ENCODE results near the gene MTAP. TPM values are rescaled to one million over a fixed set of nuclear protein-coding genes. Genes with fewer than 3 reads are reported as not detected.

The MTAP gene
- total RNA-seq, 1 experiment from 2014 or later: not detected

GRCh38 chr9:21968331-21969010, 166.0 kb downstream of the MTAP start:
- TF ChIP-seq CTCF (IDR thresholded peaks at IDR 0.05; ENCODE audit: unreplicated experiment): no peak
- no peak overlapping the region for H3K27ac Mint-ChIP-seq (ENCODE audit: low read depth, unreplicated experiment)
- BruUV-seq (replicated peaks): no TSS peak
- no peaks in the 10 kb centered on the region for H3K36me3 Mint-ChIP-seq (ENCODE audit: insufficient read depth, unreplicated experiment)
- no peaks in the 10 kb centered on the region for H3K27me3 Mint-ChIP-seq (ENCODE audit: insufficient read depth, unreplicated experiment)
- no peaks in the 10 kb centered on the region for H3K4me1 Mint-ChIP-seq (ENCODE audit: insufficient read depth, unreplicated experiment)
- DNase-seq (ENCODE audit: unreplicated experiment): no peak
- ChIA-PET POLR2A (no interaction called here), CTCF (no interaction called here)
- no peak overlapping the region for H3K4me3 Mint-ChIP-seq (ENCODE audit: unreplicated experiment)
- H3K9me3 Mint-ChIP-seq (ENCODE audit: unreplicated experiment): no peaks in the 10 kb centered on the region
- intact Hi-C loops (cut with micrococcal nuclease): no loop called here

GRCh38 chr9:21969011-21969940, 166.8 kb downstream of the MTAP start:
- H3K27me3 Mint-ChIP-seq (ENCODE audit: insufficient read depth, unreplicated experiment): no peaks in the 10 kb centered on the region
- H3K9me3 Mint-ChIP-seq (ENCODE audit: unreplicated experiment): no peaks in the 10 kb centered on the region
- ChIA-PET POLR2A (no interaction called here), CTCF (no interaction called here)
- no peak overlapping the region for H3K4me3 Mint-ChIP-seq (ENCODE audit: unreplicated experiment)
- BruUV-seq (replicated peaks): no TSS peak
- H3K4me1 Mint-ChIP-seq (ENCODE audit: insufficient read depth, unreplicated experiment): no peaks in the 10 kb centered on the region
- H3K36me3 Mint-ChIP-seq (ENCODE audit: insufficient read depth, unreplicated experiment): no peaks in the 10 kb centered on the region
- no peak overlapping the region for H3K27ac Mint-ChIP-seq (ENCODE audit: low read depth, unreplicated experiment)
- no peak for DNase-seq (ENCODE audit: unreplicated experiment)
- TF ChIP-seq CTCF (IDR thresholded peaks at IDR 0.05; ENCODE audit: unreplicated experiment): no peak
- intact Hi-C loops (cut with micrococcal nuclease): no loop called here

- CTCF ChIA-PET: no interaction called here
- TF ChIP-seq CTCF (IDR thresholded peaks at IDR 0.05; ENCODE audit: unreplicated experiment): no peak
- Mint-ChIP-seq H3K4me3 (ENCODE audit: unreplicated experiment) (no peak overlapping the region), H3K9me3 (ENCODE audit: unreplicated experiment) (no peaks in the 10 kb centered on the region), H3K27me3 (ENCODE audit: insufficient read depth, unreplicated experiment) (no peaks in the 10 kb centered on the region), H3K36me3 (ENCODE audit: insufficient read depth, unreplicated experiment) (no peaks in the 10 kb centered on the region), H3K4me1 (ENCODE audit: insufficient read depth, unreplicated experiment) (no peaks in the 10 kb centered on the region), H3K27ac (ENCODE audit: low read depth, unreplicated experiment) (no peak overlapping the region)
- no TSS peak for BruUV-seq (replicated peaks)
- DNase-seq (ENCODE audit: unreplicated experiment): no peak
- POLR2A ChIA-PET: no interaction called here
- intact Hi-C loops (cut with micrococcal nuclease): no loop called here
Observed at GRCh38 chr9:21969951-21970799, 167.7 kb downstream of the MTAP start.

Data from MCF 10A (cell line).